ENCODE measurements around the gene SRBD1.

DNA sequence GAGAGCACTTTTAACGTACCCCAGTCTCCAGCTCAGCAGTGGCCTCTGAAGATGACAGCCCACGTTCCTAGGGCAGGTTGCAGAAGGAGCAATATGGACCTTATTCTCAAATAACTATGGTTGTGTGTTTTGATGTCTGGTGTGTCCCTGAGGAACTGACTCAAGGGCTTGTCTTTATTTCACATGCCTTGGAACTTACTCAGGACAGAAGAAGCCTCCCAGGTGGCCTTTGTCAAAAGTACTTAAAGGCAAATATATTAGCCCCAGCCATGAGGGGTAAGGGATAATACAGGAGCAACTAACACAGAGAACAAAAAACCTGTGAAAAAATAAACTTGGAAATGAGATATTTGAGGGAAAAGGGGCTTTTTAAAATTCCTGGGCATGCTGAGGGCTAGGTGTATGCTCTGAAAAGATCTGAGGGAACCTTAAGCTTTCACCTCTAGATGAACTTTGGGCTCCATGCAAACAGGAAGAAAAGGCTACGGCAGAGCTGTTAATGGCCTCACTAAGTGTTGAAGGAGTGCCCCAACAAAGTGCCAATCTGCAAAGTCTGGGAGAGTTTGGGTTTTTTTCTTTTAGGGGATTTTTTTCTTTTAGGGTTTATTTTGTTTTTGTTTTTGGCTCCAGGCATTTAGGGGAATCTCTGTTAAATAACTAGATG is 40.3 kb downstream of the SRBD1 start:
- TF ChIP-seq, protein P1, sequence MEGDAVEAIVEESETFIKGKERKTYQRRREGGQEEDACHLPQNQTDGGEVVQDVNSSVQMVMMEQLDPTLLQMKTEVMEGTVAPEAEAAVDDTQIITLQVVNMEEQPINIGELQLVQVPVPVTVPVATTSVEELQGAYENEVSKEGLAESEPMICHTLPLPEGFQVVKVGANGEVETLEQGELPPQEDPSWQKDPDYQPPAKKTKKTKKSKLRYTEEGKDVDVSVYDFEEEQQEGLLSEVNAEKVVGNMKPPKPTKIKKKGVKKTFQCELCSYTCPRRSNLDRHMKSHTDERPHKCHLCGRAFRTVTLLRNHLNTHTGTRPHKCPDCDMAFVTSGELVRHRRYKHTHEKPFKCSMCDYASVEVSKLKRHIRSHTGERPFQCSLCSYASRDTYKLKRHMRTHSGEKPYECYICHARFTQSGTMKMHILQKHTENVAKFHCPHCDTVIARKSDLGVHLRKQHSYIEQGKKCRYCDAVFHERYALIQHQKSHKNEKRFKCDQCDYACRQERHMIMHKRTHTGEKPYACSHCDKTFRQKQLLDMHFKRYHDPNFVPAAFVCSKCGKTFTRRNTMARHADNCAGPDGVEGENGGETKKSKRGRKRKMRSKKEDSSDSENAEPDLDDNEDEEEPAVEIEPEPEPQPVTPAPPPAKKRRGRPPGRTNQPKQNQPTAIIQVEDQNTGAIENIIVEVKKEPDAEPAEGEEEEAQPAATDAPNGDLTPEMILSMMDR (optimal IDR thresholded peaks at IDR 0.05 in 1 of 3, IDR thresholded peaks at IDR 0.05 in 1 of 3, conservative IDR thresholded peaks at IDR 0.05 in 1 of 3; ENCODE audit: extremely low read depth in 1 of 3, insufficient read depth in 2 of 3, low read length in 3 of 3), result no peak
- TF ChIP-seq EZH2 (IDR thresholded peaks at IDR 0.05; ENCODE audit: low read length), result no peak
